Thyroid gland (tissue), 4 donors: ENCODE results near the gene SYCN.

Experiments
- POLR2A ChIP-seq, 2 donors: fragments of 450-650 bp; IDR thresholded peaks; one replicate each; pipeline ENCODE4 v1.6.1; 2017; ENCODE audit warnings: antibody characterized with exemption in 2 of 2, mild to moderate bottlenecking in 2 of 2, moderate library complexity in 1 of 2
- TF ChIP-seq, protein P1 (sequence below), 6 experiments: fragments of 200-600 bp in 3 of 6; fragments of 450-650 bp in 3 of 6; sonication (generic) in 3 of 6; IDR thresholded peaks; one replicate each; pipeline ENCODE4 v1.5.1; 2016 to 2019; ENCODE audit warnings: antibody characterized with exemption in 6 of 6, mild to moderate bottlenecking in 2 of 6, inconsistent platforms in 1 of 6, moderate library complexity in 1 of 6

- TF ChIP-seq, protein P1, sequence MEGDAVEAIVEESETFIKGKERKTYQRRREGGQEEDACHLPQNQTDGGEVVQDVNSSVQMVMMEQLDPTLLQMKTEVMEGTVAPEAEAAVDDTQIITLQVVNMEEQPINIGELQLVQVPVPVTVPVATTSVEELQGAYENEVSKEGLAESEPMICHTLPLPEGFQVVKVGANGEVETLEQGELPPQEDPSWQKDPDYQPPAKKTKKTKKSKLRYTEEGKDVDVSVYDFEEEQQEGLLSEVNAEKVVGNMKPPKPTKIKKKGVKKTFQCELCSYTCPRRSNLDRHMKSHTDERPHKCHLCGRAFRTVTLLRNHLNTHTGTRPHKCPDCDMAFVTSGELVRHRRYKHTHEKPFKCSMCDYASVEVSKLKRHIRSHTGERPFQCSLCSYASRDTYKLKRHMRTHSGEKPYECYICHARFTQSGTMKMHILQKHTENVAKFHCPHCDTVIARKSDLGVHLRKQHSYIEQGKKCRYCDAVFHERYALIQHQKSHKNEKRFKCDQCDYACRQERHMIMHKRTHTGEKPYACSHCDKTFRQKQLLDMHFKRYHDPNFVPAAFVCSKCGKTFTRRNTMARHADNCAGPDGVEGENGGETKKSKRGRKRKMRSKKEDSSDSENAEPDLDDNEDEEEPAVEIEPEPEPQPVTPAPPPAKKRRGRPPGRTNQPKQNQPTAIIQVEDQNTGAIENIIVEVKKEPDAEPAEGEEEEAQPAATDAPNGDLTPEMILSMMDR (IDR thresholded peaks at IDR 0.05), result no peak
- TF ChIP-seq POLR2A (IDR thresholded peaks at IDR 0.05), result no peak
These were observed 38.2 kb downstream of the SYCN start for GRCh38 chr19:39165857-39166256.
